BE2C (cell line): ENCODE results near the gene ENOX1.

ENCODE experiments used
- DNase-seq: peaks from one replicate; pipeline ENCODE4 v3.0.0-alpha.2; 2020
- H3K27me3 ChIP-seq: fragments of 250-450 bp; sonication (Bioruptor Pico); 2 replicates; pipeline ENCODE4 v1.5.1; 2020; ENCODE audit warnings: mild to moderate bottlenecking
- H3K36me3 ChIP-seq: fragments of 250-450 bp; sonication (Bioruptor Pico); 2 replicates; pipeline ENCODE4 v1.5.1; 2020; ENCODE audit warnings: mild to moderate bottlenecking
- H3K4me1 ChIP-seq: fragments of 250-450 bp; sonication (Bioruptor Pico); 2 replicates; pipeline ENCODE4 v1.5.1; 2020
- H3K4me3 ChIP-seq: 2 replicates; pipeline ENCODE4 v1.5.1; 2011; ENCODE audit warnings: low read depth, low read length
- H3K9me3 ChIP-seq: fragments of 250-450 bp; sonication (Bioruptor Pico); 2 replicates; pipeline ENCODE4 v1.5.1; 2020
- TF ChIP-seq, protein P1 (sequence below): IDR thresholded peaks from 2 replicates; pipeline ENCODE4 v1.5.1; 2012; ENCODE audit warnings: mild to moderate bottlenecking, low read depth, low read length

ENOX1 gene

DNA sequence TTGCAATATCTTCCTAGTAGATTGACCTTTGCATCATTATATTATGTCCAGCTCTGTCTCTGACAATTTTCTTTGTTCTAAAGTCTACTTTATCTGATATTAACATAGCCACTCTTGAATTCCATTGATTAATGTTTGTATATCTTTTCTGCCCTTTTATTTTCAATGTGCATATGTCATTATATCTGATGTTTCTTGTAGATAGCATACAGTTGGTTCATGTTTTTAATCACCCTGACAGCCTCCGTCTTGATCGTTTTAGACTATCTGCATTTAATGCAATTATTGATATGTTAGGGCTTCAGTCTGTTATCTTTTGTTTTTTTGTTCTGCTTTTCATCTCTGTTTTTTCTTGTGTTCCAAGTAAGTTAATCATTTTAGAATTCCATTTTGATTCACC is 159.8 kb downstream of the ENOX1 start:
- Histone ChIP-seq H3K27me3 (no peaks in the 10 kb centered on the region), H3K36me3 (no peaks in the 10 kb centered on the region), H3K4me3 (no peak overlapping the region), H3K4me1 (peaks cover 11% of the 10 kb centered on the region), H3K9me3 (no peaks in the 10 kb centered on the region)
- no peak for DNase-seq
- TF ChIP-seq, protein P1, sequence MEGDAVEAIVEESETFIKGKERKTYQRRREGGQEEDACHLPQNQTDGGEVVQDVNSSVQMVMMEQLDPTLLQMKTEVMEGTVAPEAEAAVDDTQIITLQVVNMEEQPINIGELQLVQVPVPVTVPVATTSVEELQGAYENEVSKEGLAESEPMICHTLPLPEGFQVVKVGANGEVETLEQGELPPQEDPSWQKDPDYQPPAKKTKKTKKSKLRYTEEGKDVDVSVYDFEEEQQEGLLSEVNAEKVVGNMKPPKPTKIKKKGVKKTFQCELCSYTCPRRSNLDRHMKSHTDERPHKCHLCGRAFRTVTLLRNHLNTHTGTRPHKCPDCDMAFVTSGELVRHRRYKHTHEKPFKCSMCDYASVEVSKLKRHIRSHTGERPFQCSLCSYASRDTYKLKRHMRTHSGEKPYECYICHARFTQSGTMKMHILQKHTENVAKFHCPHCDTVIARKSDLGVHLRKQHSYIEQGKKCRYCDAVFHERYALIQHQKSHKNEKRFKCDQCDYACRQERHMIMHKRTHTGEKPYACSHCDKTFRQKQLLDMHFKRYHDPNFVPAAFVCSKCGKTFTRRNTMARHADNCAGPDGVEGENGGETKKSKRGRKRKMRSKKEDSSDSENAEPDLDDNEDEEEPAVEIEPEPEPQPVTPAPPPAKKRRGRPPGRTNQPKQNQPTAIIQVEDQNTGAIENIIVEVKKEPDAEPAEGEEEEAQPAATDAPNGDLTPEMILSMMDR = no peak

GRCh38 chr13:43614063-43614462 is 172.7 kb downstream of the ENOX1 start:
- Histone ChIP-seq H3K9me3 (no peaks in the 10 kb centered on the region), H3K27me3 (no peaks in the 10 kb centered on the region), H3K36me3 (no peaks in the 10 kb centered on the region), H3K4me1 (peaks cover 6% of the 10 kb centered on the region; the same call in 1 of the 2 replicates), H3K4me3 (no peak overlapping the region)
- TF ChIP-seq, protein P1 = no peak
- no peak for DNase-seq

GRCh38 chr13:43611281-43612273 is 175.2 kb downstream of the ENOX1 start:
- TF ChIP-seq, protein P1 = no peak
- peaks cover 6% of the 10 kb centered on the region; the same call in 1 of the 2 replicates for H3K4me1 ChIP-seq
- no peaks in the 10 kb centered on the region for H3K9me3 ChIP-seq
- H3K4me3 ChIP-seq = no peak overlapping the region
- no peaks in the 10 kb centered on the region for H3K36me3 ChIP-seq
- DNase-seq = no peak
- no peaks in the 10 kb centered on the region for H3K27me3 ChIP-seq

GRCh38 chr13:43608400-43609137 is 178.2 kb downstream of the ENOX1 start:
- peaks cover 6% of the 10 kb centered on the region; the same call in 1 of the 2 replicates for H3K4me1 ChIP-seq
- H3K4me3 ChIP-seq = no peak overlapping the region
- TF ChIP-seq, protein P1 = no peak
- no peak for DNase-seq
- H3K27me3 ChIP-seq = no peaks in the 10 kb centered on the region
- H3K9me3 ChIP-seq = peaks cover 3% of the 10 kb centered on the region; the same call in 1 of the 2 replicates
- H3K36me3 ChIP-seq = no peaks in the 10 kb centered on the region

GRCh38 chr13:43597599-43597945 is 189.2 kb downstream of the ENOX1 start:
- Histone ChIP-seq H3K36me3 (no peaks in the 10 kb centered on the region), H3K27me3 (no peaks in the 10 kb centered on the region), H3K4me1 (peaks cover 6% of the 10 kb centered on the region), H3K9me3 (no peaks in the 10 kb centered on the region), H3K4me3 (no peak overlapping the region)
- DNase-seq = no peak
- TF ChIP-seq, protein P1 = no peak
